HG03565 (cell line): ENCODE data around the gene PDZD2.
"Not testable (repeated sequence)": the region's sequence is repeated elsewhere in the genome, so short reads cannot be mapped to it uniquely, and the experiment has no call there.

Source experiments
- ATAC-seq: cut with Tn5 transposase; IDR thresholded peaks from one replicate; pipeline ENCODE4 v1.9.1; 2021; ENCODE audit warnings: mild to moderate bottlenecking, moderate library complexity; ENCODE audit not compliant: unreplicated experiment

PDZD2 gene

GRCh38 chr5:31731016-31731415 lies 92.1 kb downstream of the PDZD2 start:
- no peak for ATAC-seq

- no peak for ATAC-seq
These were observed 92.9 kb downstream of the PDZD2 start for GRCh38 chr5:31731710-31732301.

- not testable (repeated sequence) for ATAC-seq
These were observed 93.9 kb downstream of the PDZD2 start for GRCh38 chr5:31732821-31733220.

- ATAC-seq: no peak
These were observed 94.4 kb downstream of the PDZD2 start for GRCh38 chr5:31733371-31733770.

GRCh38 chr5:31736127-31736526 lies 97.2 kb downstream of the PDZD2 start:
- no peak for ATAC-seq

GRCh38 chr5:31738199-31738598 lies 99.3 kb downstream of the PDZD2 start:
- ATAC-seq: no peak

- ATAC-seq: no peak
These were observed 102.6 kb downstream of the PDZD2 start for GRCh38 chr5:31741496-31741895.

GRCh38 chr5:31743678-31744077 lies 104.7 kb downstream of the PDZD2 start:
- no peak for ATAC-seq

GRCh38 chr5:31748458-31749172 lies 109.7 kb downstream of the PDZD2 start:
- ATAC-seq: no peak

- ATAC-seq: no peak
These were observed 111.3 kb downstream of the PDZD2 start for GRCh38 chr5:31750215-31750614.

- ATAC-seq: no peak
These were observed 112.7 kb downstream of the PDZD2 start for GRCh38 chr5:31751610-31752009.

- no peak for ATAC-seq
These were observed 114.9 kb downstream of the PDZD2 start for GRCh38 chr5:31753700-31754357.

- no peak for ATAC-seq
These were observed 115.4 kb downstream of the PDZD2 start for GRCh38 chr5:31754358-31754704.

- no peak for ATAC-seq
These were observed 116.1 kb downstream of the PDZD2 start for GRCh38 chr5:31754741-31755675.

GRCh38 chr5:31755676-31756230 lies 116.8 kb downstream of the PDZD2 start:
- ATAC-seq: no peak

- ATAC-seq: no peak
These were observed 118.9 kb downstream of the PDZD2 start for GRCh38 chr5:31757806-31758205.

GRCh38 chr5:31758803-31759425 lies 120.0 kb downstream of the PDZD2 start:
- no peak for ATAC-seq

- no peak for ATAC-seq
These were observed 121.0 kb downstream of the PDZD2 start for GRCh38 chr5:31759925-31760324.

- no peak for ATAC-seq
These were observed 122.9 kb downstream of the PDZD2 start for GRCh38 chr5:31761877-31762276.

- no peak for ATAC-seq
These were observed 124.5 kb downstream of the PDZD2 start for GRCh38 chr5:31763424-31763823.
